OCI-LY3 (cell line): ENCODE measurements around the gene SEC14L1.
"Not testable (repeated sequence)": the region's sequence is repeated elsewhere in the genome, so short reads cannot be mapped to it uniquely, and the experiment has no call there.

Experiments used
- H2AFZ ChIP-seq: fragments of 200-600, 300-600 bp; shearing (Covaris generic); 2 replicates; pipeline ENCODE4 v1.6.0; 2014; ENCODE audit warnings: antibody characterized with exemption, low read depth, low read length
- H3K27ac ChIP-seq: fragments of 200-600, 300-600 bp; sonication (generic); 2 replicates; pipeline ENCODE4 v1.5.1; 2014; ENCODE audit warnings: mild to moderate bottlenecking, low read length, moderate library complexity, mixed read lengths
- H3K27me3 ChIP-seq: fragments of 200-600, 300-600 bp; sonication (generic); 2 replicates; pipeline ENCODE4 v1.6.1; 2014; ENCODE audit warnings: low read depth, low read length, mixed read lengths
- H3K36me3 ChIP-seq: fragments of 200-600, 300-600 bp; sonication (generic); replicated peaks from 2 replicates; pipeline ENCODE3; 2014; ENCODE audit warnings: low read depth, low read length, mixed read lengths
- H3K4me1 ChIP-seq: fragments of 300-600, 200-600 bp; sonication (generic); 2 replicates; pipeline ENCODE4 v1.6.1; 2014; ENCODE audit warnings: low read length, mixed read lengths
- H3K4me2 ChIP-seq: fragments of 200-600, 300-600 bp; sonication (generic); 2 replicates; pipeline ENCODE4 v1.6.1; 2014; ENCODE audit warnings: low read length, mixed read lengths
- H3K4me3 ChIP-seq: fragments of 300-600, 200-600 bp; sonication (generic); 2 replicates; pipeline ENCODE4 v1.5.1; 2014; ENCODE audit warnings: antibody characterized with exemption, mild to moderate bottlenecking, low read length, moderate library complexity
- H3K79me2 ChIP-seq: fragments of 300-600, 200-600 bp; shearing (Covaris generic); 2 replicates; pipeline ENCODE4 v1.6.1; 2014; ENCODE audit warnings: mild to moderate bottlenecking, low read length, mixed read lengths
- H3K9ac ChIP-seq: fragments of 300-600, 200-600 bp; shearing (Covaris generic); 2 replicates; pipeline ENCODE4 v1.6.0; 2014; ENCODE audit warnings: mild to moderate bottlenecking, low read length, moderate library complexity
- H3K9me3 ChIP-seq: fragments of 200-600, 300-600 bp; shearing (Covaris generic); 2 replicates; pipeline ENCODE4 v1.6.1; 2014; ENCODE audit warnings: low read length, mixed read lengths; ENCODE audit not compliant: insufficient read depth
- H4K20me1 ChIP-seq: fragments of 200-600, 300-600 bp; sonication (generic); 2 replicates; pipeline ENCODE4 v1.6.1; 2016; ENCODE audit warnings: low read length, mixed read lengths; ENCODE audit not compliant: insufficient read depth
- CTCF ChIP-seq: fragments of 200-600, 300-600 bp; sonication (generic); IDR thresholded peaks from 2 replicates; pipeline ENCODE4 v1.5.1; 2014; ENCODE audit warnings: antibody characterized with exemption, low read length, low read depth
- EZH2phosphoT487 ChIP-seq: fragments of 200-600 bp; shearing (Covaris generic); IDR thresholded peaks from 2 replicates; pipeline ENCODE4 v1.6.1; 2018; ENCODE audit warnings: antibody characterized with exemption, mixed run types, low read depth

SEC14L1 gene

GRCh38 chr17:77153999-77154586 is 13.3 kb downstream of the SEC14L1 start:
- Histone ChIP-seq H3K9ac (no peak overlapping the region), H3K79me2 (peaks cover 46% of the 10 kb centered on the region), H3K27ac (no peak overlapping the region)

GRCh38 chr17:77155125-77155524 is 14.4 kb downstream of the SEC14L1 start:
- H3K4me2 ChIP-seq, result no peak overlapping the region
- peaks cover 47% of the 10 kb centered on the region for H3K79me2 ChIP-seq
- H3K9ac ChIP-seq, result no peak overlapping the region
- H3K27me3 ChIP-seq, result no peaks in the 10 kb centered on the region
- H3K4me3 ChIP-seq, result no peak overlapping the region
- TF ChIP-seq EZH2phosphoT487 (no peak), CTCF (no peak)
- no peaks in the 10 kb centered on the region for H3K9me3 ChIP-seq
- H2AFZ ChIP-seq, result no peak overlapping the region
- H4K20me1 ChIP-seq, result peaks cover 55% of the 10 kb centered on the region
- H3K4me1 ChIP-seq, result no peaks in the 10 kb centered on the region
- peaks cover 32% of the 10 kb centered on the region for H3K36me3 ChIP-seq
- H3K27ac ChIP-seq, result no peak overlapping the region

More at GRCh38 chr17:77153999-77154586, 13.3 kb downstream of the SEC14L1 start:
- Histone ChIP-seq H3K4me3 (no peak overlapping the region), H2AFZ (no peak overlapping the region), H3K36me3 (peaks cover 39% of the 10 kb centered on the region), H3K27me3 (no peaks in the 10 kb centered on the region), H3K4me1 (no peaks in the 10 kb centered on the region), H4K20me1 (peaks cover 56% of the 10 kb centered on the region), H3K9me3 (no peaks in the 10 kb centered on the region), H3K4me2 (no peak overlapping the region)
- TF ChIP-seq EZH2phosphoT487 (no peak), CTCF (no peak)

GRCh38 chr17:77157766-77158165 is 17.0 kb downstream of the SEC14L1 start:
- H2AFZ ChIP-seq, H3K4me1 ChIP-seq, H3K27me3 ChIP-seq, H3K9me3 ChIP-seq, H3K4me2 ChIP-seq, H3K4me3 ChIP-seq, H3K9ac ChIP-seq, H3K27ac ChIP-seq: not testable (repeated sequence)
- Histone ChIP-seq H3K36me3 (peaks cover 14% of the 10 kb centered on the region), H4K20me1 (peaks cover 49% of the 10 kb centered on the region), H3K79me2 (peaks cover 46% of the 10 kb centered on the region)

GRCh38 chr17:77160091-77160874 is 19.5 kb downstream of the SEC14L1 start:
- no peak overlapping the region for H3K9ac ChIP-seq
- TF ChIP-seq CTCF (no peak), EZH2phosphoT487 (no peak)
- H3K27me3 ChIP-seq, result no peaks in the 10 kb centered on the region
- no peaks in the 10 kb centered on the region for H3K9me3 ChIP-seq
- H4K20me1 ChIP-seq, result peaks cover 30% of the 10 kb centered on the region
- H3K79me2 ChIP-seq, result peaks cover 41% of the 10 kb centered on the region
- peaks cover 6% of the 10 kb centered on the region for H3K4me1 ChIP-seq
- H2AFZ ChIP-seq, result no peak overlapping the region
- H3K36me3 ChIP-seq, result peaks cover 33% of the 10 kb centered on the region
- no peak overlapping the region for H3K4me3 ChIP-seq
- no peak overlapping the region for H3K4me2 ChIP-seq
- H3K27ac ChIP-seq, result no peak overlapping the region
